Stimulated activated CD4-positive, alpha-beta T cell treated with anti-CD3 and anti-CD28 coated beads, Interleukin-2, amount 100 ng/mL, for 4 hours (primary cell): Measurements from ENCODE around the gene SPSB3.

Experiments used
- DNase-seq: peaks from one replicate; pipeline ENCODE4 v3.0.0-alpha.2; 2020; ENCODE audit warnings: low read depth

SPSB3 gene

DNA sequence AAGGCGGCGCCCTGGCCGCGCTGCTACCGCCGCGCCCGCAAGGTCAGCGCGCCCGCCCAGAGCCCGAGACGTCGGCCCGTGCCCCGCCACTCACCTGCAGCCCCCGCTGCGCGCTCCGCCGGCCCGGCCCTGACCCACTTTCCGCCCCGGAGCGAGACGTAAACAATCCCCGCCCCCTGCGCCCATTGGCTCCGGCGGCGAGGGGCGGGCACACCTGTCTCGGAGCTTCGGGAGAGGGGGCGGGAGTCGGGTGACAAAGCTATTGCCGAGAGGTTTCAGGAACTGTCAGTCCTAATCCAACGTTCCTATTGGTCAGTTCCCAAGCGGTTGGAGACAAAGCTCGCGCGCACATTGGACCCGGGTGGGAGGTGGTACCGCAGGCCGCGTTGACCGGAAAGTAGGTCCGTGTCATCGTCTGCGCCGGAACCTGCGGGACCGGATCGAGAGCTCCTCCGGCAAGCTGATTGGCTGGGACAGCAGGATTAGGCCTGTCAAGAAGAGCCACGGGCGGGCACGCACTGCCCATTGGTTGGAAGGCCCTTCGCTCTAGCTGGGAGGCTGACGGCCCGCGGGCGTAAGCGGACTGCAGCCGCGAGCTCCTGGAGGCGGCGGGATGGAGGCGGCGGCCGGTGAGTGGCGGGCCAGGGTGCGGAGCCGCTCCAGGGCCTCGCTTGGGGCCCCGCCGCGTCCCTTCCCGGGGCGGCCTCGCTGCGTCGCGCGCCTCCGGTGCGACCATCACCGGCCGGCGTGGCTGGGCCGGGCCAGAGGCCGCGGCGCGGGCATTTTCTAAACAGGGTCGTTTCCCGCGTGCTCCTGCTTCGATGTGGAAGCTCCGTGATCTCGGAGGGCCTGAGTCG, at the start of gene SPSB3, which contains the start of gene NUBP2:
Gene SPSB3 (minus strand): TSS at position 164 of the 857 bp plus-strand sequence. CDS start 1,088 bp downstream, outside the sequence.
Gene NUBP2 (plus strand): TSS at position 553 of the 857 bp plus-strand sequence. CDS start 61 bp downstream, at position 614.
- peak; percentile 91 for DNase-seq

DNA sequence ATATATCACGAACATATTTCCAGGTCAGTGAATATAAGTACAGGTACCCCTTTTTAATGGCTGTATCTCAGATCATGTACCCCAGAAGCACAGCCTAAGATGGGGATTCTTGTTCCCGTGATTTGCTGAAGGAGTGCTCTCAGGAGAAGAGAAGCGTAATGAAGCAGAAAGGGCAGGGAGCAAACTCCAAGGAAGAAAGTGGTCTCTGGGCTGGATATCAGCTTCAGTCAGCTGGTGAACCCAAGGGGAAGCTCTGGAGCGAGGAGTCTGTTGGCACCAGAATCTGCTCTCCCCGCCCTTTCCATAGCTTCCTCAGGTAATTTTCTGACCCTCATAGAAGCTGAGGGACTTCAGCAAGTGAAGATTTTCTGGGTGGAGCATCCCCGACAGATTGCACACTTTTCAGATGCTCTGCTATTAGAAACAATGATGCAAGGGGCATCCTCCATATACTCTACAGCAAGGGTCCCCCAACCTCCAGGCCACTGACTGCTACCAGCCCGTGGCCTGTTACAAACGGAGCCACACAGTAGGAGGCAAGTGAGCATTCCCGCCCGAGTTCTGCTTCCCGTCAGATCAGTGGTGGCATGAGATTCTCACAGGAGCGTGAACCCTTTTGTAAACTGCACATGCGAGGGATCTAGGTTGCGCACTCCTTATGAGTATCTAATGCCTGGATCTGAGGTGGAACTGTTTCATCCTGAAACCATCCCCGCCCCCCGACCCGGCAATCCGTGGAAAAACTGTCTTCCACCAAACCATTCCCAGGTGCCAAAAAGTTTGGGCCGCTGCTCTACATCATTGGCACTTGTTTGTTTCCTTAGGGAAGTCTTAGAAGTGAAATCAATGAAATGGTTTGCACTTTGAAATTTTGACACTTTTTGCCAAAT, 49.1 kb upstream of the SPSB3 start:
- DNase-seq: no peak

DNA sequence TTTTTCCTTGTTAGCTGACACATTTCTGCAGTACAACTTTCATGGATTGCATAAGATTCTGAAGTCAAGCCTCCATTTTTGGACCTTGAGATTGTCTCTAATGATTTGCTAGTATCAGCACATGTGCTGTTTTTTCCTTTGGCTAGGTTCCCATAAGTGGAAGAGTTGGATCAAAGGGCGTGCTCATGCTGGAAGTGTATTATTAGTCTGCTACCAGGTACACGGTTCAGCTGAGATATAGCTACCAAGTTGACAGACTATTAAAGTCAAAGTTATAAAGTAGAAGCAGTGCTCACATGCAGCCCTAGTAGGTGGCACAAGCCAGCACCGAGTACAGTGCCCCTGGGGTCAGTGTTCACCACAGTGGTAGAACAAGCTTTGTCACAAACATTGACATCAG, 47.8 kb upstream of the SPSB3 start:
- no peak for DNase-seq

DNA sequence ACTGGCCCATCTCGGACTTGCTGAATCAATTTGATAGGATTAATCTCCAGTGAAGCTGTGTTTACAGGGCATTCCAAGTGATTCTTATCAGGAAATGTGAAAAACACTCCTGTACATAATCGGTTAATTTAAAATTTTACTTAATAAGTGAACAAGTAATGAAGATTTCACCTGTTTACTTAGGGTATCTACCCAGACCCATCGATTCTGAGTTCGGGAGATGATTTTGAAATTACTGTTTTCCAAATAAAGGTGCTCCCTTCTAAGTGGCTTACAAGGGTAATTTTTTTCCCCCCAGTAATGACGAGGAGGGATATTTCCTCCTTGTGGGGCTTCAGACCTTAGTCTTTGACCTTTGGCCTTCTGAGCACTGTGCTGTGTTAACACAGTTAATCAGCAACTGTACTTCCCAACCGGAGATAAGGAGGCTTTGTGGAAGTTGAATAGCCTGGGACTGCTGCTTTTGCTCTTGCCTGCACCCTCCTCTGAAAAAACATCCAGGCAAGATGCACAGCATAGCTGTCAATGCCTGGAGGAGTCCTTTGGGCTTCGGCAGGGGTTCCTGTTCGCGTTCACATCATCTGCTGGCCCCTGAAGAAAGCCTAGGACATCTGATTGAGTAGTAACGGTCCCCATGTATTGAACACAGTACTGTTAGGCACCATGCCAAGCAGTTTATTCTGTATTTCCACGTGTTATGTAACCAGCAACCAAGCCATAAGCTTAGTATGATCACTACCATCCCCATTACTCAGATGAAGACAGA, 46.5 kb upstream of the SPSB3 start:
- DNase-seq: no peak

DNA sequence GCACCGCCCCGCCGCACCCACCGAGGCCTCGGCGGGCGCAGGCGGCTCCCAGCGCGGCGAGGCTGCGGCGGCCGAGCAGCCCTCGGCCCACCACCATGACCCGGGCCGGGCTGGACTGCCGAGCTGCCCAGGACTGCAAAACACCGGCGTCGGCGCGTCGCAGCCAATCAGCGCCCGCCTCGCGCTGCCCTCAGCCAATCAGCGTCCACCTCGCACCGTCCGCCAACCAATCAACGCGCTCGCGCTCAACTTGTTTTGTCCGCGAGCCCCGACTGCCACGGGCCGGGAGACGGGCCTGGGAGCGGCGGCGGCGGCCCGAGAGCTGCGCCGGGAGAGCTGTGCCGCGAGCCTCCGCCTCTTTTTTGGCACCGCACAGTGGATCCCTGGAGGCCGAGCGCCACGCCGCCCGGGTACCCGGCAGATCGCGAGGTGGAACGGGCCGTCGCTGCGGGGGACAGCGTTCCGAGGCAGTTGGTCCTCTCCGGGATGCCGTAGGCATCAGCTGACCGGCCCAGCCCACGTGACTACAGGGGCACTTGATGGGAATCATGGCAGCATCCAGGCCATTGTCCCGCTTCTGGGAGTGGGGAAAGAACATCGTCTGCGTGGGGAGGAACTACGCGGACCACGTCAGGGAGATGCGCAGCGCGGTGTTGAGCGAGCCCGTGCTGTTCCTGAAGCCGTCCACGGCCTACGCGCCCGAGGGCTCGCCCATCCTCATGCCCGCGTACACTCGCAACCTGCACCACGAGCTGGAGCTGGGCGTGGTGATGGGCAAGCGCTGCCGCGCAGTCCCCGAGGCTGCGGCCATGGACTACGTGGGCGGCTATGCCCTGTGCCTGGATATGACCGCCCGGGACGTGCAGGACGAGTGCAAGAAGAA, 44.6 kb upstream of the SPSB3 start, which contains the start of the genes FAHD1 and HAGH:
Gene FAHD1 (plus strand): TSS at position 516 of the 883 bp plus-strand sequence. CDS start 33 bp downstream, at position 549.
Gene HAGH (minus strand): TSS at position 135 of the 883 bp plus-strand sequence. CDS start 38 bp downstream, at position 97.
- DNase-seq: peak; percentile 80

DNA sequence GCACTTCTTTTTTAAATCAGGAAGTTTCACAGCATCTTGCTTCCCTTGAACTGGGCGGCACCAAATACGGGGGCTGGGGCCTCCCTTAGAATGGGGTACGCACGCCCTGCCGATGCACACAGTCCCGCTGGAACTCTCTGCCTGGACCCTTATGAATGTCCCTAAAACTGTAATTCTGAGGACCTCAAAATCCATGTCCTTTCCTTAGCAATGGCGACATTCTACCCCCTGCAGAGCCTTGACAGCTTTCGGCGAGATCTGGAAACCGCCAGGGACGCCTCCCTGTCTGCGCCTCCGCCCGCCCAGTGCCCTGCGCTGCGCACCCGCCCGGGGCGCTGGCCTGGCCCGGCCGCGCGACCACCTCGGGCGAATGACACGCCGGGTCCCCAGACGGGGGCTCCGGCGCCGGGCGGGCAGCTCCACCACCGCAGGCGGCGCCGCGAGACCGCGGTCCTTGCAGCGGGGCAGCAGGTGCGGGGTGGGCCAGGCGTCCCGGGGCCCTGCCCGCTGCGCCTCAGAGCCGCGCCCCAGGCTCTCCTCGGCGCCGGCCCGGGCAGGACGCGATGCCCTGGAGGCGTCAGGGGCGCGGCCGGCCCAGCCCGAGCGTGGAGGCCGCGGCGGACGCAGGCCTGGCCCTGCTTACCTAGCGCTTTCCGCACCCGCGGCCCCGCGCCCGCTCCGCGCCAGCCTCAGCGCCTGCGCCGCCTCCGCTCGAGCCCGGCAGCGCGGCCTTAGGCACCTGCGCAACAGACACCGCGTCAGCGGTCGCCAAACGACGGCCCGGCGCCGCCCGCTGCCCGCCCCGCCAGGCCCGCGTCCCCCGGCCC, 43.7 kb upstream of the SPSB3 start:
- DNase-seq: peak; percentile 55

DNA sequence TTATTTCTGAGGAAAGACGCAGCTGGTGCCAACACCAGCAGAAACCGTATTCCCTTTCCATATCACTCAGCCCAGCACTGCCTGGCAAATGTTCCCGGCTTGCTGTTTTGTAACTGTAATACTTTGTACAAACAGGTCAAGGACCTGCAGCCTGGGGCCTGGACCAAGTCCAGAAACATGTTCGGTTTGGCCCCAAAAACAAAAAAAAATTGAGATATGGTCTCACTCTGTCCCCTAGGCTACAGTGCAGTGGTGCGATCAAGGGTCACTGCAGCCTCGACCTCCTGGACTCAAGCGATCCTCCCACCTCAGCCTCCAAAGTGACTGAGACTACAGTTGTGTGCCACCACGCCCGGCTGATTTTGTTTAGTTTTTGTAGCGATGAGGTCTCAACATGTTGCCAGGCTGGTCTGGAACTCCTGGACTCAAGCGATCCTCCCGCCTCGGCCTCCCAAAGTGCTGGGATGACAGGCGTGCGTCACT, 43.1 kb upstream of the SPSB3 start:
- no peak for DNase-seq

DNA sequence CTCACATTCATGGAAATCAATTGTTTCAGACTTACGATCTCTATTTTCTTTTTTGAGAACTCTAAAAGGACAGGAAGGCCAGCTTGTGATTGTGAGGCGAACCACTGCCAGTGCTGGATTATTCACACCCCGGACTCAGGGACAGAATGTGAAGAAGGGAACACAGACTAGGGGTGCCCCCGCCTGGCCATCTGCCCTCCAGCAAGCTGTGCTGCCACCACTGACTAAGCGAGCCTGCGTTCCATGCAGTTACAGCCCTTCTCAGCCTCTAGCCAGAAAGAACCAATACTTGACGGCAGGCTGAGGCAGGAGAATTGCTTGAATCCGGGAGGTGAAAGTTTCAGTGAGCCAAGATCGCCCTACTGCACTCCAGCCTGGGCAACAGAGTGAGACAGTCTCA, 41.5 kb upstream of the SPSB3 start:
- DNase-seq: no peak

DNA sequence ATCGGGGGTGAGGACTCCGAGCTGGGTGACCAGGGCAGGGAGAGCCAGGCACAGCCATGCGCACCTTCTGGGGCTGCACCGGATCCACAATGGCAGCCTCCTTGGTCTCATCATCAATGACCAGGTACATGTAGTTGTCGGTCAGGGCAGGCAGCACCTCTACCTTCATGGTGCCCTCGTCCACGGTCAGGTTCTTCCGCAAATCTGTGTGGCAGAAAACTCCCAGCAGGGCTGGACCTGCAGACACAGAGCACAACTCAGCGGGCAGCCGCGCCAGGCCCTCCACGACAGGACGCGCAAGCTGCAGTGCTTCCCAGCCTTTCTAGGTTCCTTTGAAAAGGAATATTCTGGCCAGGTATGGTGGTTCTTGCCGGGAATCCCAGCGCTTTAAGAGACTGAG, 40.4 kb upstream of the SPSB3 start:
- no peak for DNase-seq

DNA sequence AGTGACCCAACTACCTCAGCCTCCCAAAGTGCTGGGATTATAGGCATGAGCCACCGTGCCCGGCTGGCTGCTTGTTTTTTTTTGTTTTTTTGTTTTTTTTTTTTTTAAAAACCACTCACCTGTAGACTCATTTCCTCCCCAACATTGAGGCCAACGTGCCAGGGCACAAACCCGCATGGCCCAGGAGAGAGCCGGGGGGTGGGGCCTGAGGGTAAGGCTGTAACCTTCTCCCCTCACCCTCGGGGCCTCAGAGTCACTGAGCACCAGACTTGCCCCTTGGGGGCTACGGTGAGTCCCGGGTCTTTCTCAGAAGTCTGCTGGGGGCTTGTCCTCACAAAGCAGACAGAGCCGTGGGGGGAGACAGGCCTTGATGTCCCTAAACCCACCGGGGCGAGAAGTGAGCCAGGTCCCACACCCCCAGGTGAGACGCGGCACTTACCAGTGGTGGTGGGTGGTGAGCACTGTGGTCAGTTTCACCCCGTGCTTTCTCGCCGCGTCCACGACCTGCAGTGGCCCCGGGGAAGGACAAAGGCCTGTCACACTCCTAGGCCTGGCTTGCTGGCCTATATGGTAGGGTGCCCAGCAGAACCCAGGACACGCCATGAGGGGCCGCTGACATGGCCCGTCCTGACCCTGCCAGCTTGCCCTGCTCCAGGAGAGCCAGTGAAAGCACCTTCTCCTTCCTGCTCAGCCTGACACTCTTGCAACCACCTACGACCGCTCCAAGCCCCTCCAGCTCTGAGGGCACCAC, 39.7 kb upstream of the SPSB3 start:
- DNase-seq: no peak

DNA sequence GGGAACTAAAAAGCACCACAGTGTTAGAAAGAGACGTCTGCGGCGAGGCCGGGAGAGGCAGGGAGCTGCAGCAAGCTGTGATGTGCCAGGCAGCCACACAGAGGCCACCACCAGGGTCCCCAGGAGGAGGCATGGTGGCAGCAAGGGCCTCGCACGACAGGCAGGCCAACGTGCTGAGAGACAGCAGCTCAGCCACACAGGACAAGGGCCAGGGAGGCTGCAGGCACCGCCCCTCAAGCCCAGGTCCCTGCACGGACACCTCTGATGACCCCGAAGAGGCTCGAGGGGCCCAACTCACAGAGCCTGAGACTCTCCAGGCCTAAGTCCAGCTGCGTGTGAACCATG, 38.5 kb upstream of the SPSB3 start:
- DNase-seq: no peak

DNA sequence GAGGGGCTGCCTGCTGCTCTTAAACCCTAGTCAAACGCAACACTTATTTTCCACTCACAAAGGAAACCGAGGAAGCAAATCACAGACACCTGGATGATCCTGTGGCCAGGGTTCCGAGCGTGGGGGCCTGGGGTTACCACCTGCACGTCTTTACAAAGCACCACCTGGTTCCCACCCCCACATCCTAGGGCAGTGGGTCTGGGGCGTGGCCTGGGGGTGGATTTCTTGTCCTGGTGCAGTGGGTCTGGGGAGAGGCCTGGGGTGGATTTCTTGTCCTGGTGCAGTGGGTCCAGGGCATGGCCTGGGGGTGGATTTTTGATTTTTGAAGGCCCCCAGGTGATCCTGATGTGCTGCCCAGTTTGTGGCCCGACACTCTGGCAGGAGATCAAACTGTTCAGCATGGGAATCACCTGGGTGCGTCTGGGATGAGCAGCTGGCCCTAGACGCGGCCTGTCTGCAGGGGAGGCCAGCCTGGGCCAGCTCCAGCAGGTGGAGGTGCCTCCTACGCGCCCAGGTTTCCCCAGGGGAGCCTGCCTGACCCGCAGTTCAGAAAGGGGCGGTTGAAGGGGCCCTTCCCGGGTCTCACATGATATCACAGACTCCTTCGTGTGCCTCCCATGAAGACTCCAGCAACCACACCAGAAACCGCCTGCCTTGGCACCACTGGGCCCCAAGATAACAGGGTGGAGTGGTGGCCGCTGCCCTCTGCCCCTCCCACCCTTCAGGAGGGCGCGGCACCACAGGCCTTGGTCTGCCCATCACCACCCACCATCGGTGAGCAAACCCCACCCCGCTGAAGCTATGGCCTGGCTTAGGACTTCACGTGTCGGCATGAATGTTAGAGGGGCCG, 38.0 kb upstream of the SPSB3 start:
- DNase-seq: no peak

DNA sequence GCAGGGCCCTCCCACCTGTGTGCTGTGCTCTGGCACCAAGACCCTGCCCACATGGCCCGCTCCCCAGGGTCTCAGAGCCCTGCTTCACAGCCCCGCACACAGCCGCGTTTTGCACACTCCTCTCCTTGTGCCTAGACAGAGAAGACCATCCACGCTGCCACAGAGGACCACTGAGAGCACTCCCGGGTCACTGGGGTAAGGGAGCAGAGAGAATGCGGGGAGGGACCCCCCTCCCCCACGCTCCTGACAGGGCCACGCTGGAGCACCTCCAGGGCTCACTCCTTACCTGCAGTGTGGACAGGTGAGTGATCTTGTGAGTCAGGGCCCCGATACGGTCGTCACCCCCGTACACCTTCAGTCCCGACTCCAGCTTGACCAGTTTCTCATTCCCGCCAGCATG, 37.2 kb upstream of the SPSB3 start:
- DNase-seq: no peak

DNA sequence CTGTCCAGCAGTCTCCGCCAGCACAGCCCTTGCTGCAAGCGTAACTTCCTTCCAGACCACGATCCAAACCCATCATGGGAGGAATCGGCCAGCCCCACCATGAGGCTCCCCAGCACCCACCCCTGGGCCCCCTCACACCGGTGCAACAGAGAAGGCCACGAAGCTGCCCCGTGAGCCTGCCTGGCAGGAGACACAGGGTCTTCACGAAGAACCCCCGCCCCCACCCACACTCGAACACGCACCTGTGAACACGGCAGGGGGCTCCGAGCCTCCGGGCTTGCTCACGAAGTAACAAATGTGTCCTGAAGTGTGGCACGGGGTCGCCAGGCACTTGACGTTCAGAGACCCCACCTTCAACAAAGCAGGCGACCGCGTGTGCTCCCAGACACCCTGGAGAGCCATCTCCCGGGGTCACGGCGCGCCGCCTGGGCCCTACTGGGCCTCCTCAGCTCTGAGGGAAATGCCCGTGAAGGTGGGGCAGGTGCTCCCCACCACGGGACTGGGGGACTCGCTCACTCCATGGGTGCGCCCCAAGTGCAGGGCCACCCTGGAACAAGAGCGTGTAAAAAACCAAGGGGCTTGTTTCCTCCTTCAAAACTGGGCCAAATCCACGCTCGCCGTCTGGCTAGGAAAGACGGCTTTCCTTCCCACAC, 36.6 kb upstream of the SPSB3 start:
- no peak for DNase-seq

DNA sequence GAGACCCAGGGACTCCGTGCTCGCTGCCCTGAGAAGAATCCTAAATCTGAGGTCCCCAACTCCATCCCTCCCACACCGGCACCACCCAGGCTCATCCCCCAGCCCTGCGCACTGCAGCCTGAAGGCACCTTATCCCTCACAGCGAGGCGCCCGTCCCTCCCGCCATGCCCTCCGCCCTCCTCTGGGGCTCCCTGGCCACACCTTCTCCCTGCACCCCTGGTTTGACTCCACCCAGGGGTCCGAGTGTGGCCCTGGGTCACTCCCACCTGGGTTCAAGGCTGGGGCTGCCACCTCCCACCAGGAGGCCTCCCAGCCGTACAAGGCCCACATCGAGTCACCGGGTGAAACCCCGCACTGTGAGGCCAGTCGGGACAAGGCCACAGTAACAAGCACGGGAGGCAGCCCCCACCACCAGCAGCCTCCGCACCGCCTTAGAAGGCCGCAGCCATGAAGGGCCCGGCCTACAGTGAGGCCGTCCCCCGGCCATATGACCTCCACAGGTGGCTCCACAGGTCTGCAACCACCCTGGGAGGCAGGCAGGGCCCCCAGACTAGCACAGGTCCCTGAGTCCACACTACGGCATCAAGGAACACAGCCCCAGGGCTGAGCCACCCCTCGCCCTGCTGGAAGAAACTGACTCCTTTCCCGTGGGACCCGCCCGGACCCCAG, 36.0 kb upstream of the SPSB3 start:
- no peak for DNase-seq

DNA sequence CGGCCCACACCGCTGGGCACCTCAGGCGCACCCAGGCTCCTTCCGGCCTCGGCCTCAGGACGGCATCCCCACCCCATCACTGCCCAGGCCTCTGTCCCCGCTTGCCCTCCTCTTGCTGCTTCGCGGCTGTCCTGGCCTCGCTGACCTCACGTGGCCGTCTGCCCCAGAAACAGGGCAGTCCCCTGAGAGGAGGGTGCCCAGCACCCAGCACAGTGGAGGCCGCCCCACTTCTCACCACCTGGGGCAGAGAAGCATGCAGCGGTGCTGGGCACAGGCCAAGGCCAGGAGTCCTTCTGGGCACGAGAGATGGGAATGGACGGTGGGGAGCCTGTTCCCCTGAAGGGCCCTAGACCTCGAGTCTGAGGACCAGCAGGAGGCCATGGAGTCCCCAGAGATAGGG, 35.3 kb upstream of the SPSB3 start:
- DNase-seq: no peak

DNA sequence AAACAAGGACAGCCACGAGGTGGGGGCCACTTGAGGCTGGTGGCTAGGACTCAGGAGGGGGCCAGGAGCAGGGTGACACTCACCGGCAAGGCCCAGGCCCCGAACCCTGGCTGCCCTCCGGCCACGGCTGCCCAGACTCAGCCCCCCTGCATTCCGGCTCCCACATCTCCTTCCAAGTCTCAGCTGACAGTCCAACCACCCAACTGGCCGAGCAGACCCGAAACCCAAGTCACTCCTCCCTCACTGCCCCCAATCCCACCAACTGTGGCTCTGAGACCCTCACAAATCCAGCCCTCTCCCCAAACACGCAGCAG, 34.9 kb upstream of the SPSB3 start:
- no peak for DNase-seq
